GM03348 (cell line): ENCODE measurements around the gene LONRF3.

Source experiments
- DNase-seq: peaks from one replicate; pipeline ENCODE4 v3.0.0; 2012; ENCODE audit warnings: low spot score

Gene LONRF3

GRCh38 chrX:118974088-118974907 lies at the start of gene LONRF3:
Gene LONRF3, plus strand, starts transcription at chrX:118974618. Its CDS starts 163 bp downstream, at chrX:118974781.
- peak; percentile 56 for DNase-seq

GRCh38 chrX:118928151-118928550 lies 46.3 kb upstream of the LONRF3 start:
- DNase-seq: no peak

- no peak for DNase-seq
Observed at GRCh38 chrX:118935352-118935751, 39.1 kb upstream of the LONRF3 start.

GRCh38 chrX:118941147-118941546 lies 33.3 kb upstream of the LONRF3 start:
- DNase-seq: no peak

- no peak for DNase-seq
Observed at GRCh38 chrX:118943102-118943501, 31.3 kb upstream of the LONRF3 start.

GRCh38 chrX:118945921-118946320 lies 28.5 kb upstream of the LONRF3 start:
- DNase-seq: no peak

GRCh38 chrX:118948270-118948669 lies 26.1 kb upstream of the LONRF3 start:
- no peak for DNase-seq

GRCh38 chrX:118961866-118962560 lies 12.4 kb upstream of the LONRF3 start:
- DNase-seq: no peak

- DNase-seq: no peak
Observed at GRCh38 chrX:118963159-118963558, 11.3 kb upstream of the LONRF3 start.

- no peak for DNase-seq
Observed at GRCh38 chrX:118964252-118964651, 10.2 kb upstream of the LONRF3 start.

GRCh38 chrX:118965395-118965794 lies 9.0 kb upstream of the LONRF3 start:
- DNase-seq: no peak

- DNase-seq: no peak
Observed at GRCh38 chrX:118968031-118968430, 6.4 kb upstream of the LONRF3 start.

GRCh38 chrX:118971552-118971951 lies 2.9 kb upstream of the LONRF3 start:
- no peak for DNase-seq

- peak; percentile 5 for DNase-seq
Observed at GRCh38 chrX:118973389-118974087, 880 bp upstream of the LONRF3 start.

- peak; percentile 9 for DNase-seq
Observed at GRCh38 chrX:118974908-118975671, 672 bp downstream of the LONRF3 start.

GRCh38 chrX:118975831-118976598 lies 1.6 kb downstream of the LONRF3 start:
- DNase-seq: peak; percentile 39

- peak; percentile 29 for DNase-seq
Observed at GRCh38 chrX:118976599-118977340, 2.4 kb downstream of the LONRF3 start.

GRCh38 chrX:118977424-118977823 lies 3.0 kb downstream of the LONRF3 start:
- DNase-seq: no peak

- no peak for DNase-seq
Observed at GRCh38 chrX:118978451-118978850, 4.0 kb downstream of the LONRF3 start.

- DNase-seq: no peak
Observed at GRCh38 chrX:118980761-118981160, 6.3 kb downstream of the LONRF3 start.
